GM13977 (cell line): ENCODE measurements around the gene VPS37C.

Source experiments
- DNase-seq: peaks from one replicate; pipeline ENCODE4 v3.0.0; 2012; ENCODE audit warnings: low spot score
- CTCF ChIP-seq: IDR thresholded peaks from 2 replicates; pipeline ENCODE4 v1.5.1; 2012; ENCODE audit warnings: mild to moderate bottlenecking, control low read depth; ENCODE audit not compliant: insufficient read depth; ENCODE audit errors: extremely low read depth, missing control alignments
- in situ Hi-C: fragments of 300-500 bp; cut with MboI; formaldehyde crosslinking; loops from one replicate; pipeline ENCODE4 v1.12.0; 2022; ENCODE audit warnings: low sequenced_read_pairs, low pct_unique_long_range_greater_than_20kb, mixed read lengths, inconsistent platforms; ENCODE audit not compliant: unreplicated experiment

Gene VPS37C

GRCh38 chr11:61108847-61109585, 52.2 kb downstream of the VPS37C start:
- DNase-seq, result no peak
- no peak for TF ChIP-seq CTCF
- in situ Hi-C loops, result no loop called here

GRCh38 chr11:61107888-61108287, 53.3 kb downstream of the VPS37C start:
- TF ChIP-seq CTCF, result no peak
- no peak for DNase-seq
- in situ Hi-C loops, result no loop called here

- TF ChIP-seq CTCF, result no peak
- in situ Hi-C loops, result no loop called here
- DNase-seq, result no peak
Observed at GRCh38 chr11:61106894-61107470, 54.2 kb downstream of the VPS37C start.

- in situ Hi-C loops, result no loop called here
- TF ChIP-seq CTCF, result no peak
- DNase-seq, result no peak
Observed at GRCh38 chr11:61106296-61106695, 54.9 kb downstream of the VPS37C start.

- in situ Hi-C loops, result no loop called here
- TF ChIP-seq CTCF, result no peak
- no peak for DNase-seq
Observed at GRCh38 chr11:61104963-61105362, 56.3 kb downstream of the VPS37C start.

- in situ Hi-C loops, result no loop called here
- TF ChIP-seq CTCF, result no peak
- DNase-seq, result no peak
Observed at GRCh38 chr11:61103851-61104423, 57.3 kb downstream of the VPS37C start.
